Spleen (tissue), 7 donors: Measurements from ENCODE around the gene ZNF746.

Experiments used
- CTCF ChIP-seq, 11 experiments: fragments of 200-600 bp in 7 of 11; fragments of 450-650 bp in 4 of 11; sonication (generic) in 4 of 11; IDR thresholded peaks in 8 of 11; conservative IDR thresholded peaks in 3 of 11; 1 replicate in 7 of 11; 2 replicates in 4 of 11; pipeline versions ENCODE4 v1.4.0 to v1.8.0; 2016 to 2021; ENCODE audit warnings: antibody characterized with exemption in 11 of 11, inconsistent platforms in 4 of 11, mild to moderate bottlenecking in 1 of 11
- POLR2A ChIP-seq, 3 donors: fragments of 450-650 bp; IDR thresholded peaks; one replicate each; pipeline ENCODE4 v1.5.1; 2017; ENCODE audit warnings: antibody characterized with exemption in 3 of 3, mild to moderate bottlenecking in 1 of 3
- POLR2AphosphoS5 ChIP-seq, 3 donors: sonication (generic); formaldehyde crosslinking; IDR thresholded peaks; one replicate each; pipeline ENCODE4 v1.5.1; 2017; ENCODE audit warnings: antibody characterized with exemption in 3 of 3
- donor health status: DM: no; HTN: no; CAD: no; lungs with moderate emphysema.
- donor health status: DM: no; HTN: no; CAD: no.
- donor health status: DM: no; HTN: no; CAD: no.

DNA sequence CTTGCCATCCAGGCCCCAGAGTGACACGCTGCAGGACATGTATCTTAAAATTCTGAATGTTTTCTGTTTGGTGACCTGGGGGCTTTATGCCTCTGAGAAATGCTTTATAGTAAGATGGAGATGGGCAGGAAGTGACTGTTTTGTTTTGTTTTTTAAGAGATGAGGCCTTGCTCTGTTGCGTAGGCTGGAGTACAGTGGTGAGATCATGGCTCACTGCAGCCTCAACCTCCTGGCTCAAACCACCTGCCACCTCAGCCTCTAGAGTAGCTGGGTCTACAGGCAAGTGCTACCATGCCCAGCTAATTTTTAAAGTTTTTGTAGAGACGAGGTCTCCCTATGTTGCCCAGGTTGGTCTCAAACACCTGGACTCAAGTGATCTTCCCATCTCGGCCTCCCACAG lies 57.4 kb downstream of the ZNF746 start:
- TF ChIP-seq POLR2AphosphoS5 (IDR thresholded peaks at IDR 0.05) (no peak), CTCF (IDR thresholded peaks at IDR 0.05 in 8 of 11, conservative IDR thresholded peaks at IDR 0.05 in 3 of 11) (no peak), POLR2A (IDR thresholded peaks at IDR 0.05) (no peak)
